Measurements from ENCODE around the gene ANAPC7.
A peak's percentile ranks its signal among the peaks of the same experiment; 100 is the strongest.
"Not testable (repeated sequence)": the region's sequence is repeated elsewhere in the genome, so short reads cannot be mapped to it uniquely, and the experiment has no call there.

Gene ANAPC7

GRCh38 chr12:110373425-110373824 is 30.1 kb downstream of the ANAPC7 start:
- no peak for DNase-seq

- no peak for DNase-seq
Measured at GRCh38 chr12:110373025-110373424, 30.5 kb downstream of the ANAPC7 start.

- DNase-seq: no peak
Measured at GRCh38 chr12:110372056-110372425, 31.5 kb downstream of the ANAPC7 start.

- DNase-seq: no peak
Measured at GRCh38 chr12:110371408-110372055, 32.0 kb downstream of the ANAPC7 start.

- no peak for DNase-seq
Measured at GRCh38 chr12:110370732-110371231, 32.7 kb downstream of the ANAPC7 start.

- no peak for DNase-seq
Measured at GRCh38 chr12:110369992-110370391, 33.5 kb downstream of the ANAPC7 start.

GRCh38 chr12:110367181-110367864 is 36.2 kb downstream of the ANAPC7 start:
- DNase-seq: no peak

GRCh38 chr12:110366321-110367142 is 37.0 kb downstream of the ANAPC7 start:
- DNase-seq: no peak

- no peak for DNase-seq
Measured at GRCh38 chr12:110365489-110366320, 37.8 kb downstream of the ANAPC7 start.

- DNase-seq: no peak
Measured at GRCh38 chr12:110361216-110361615, 42.3 kb downstream of the ANAPC7 start.

- DNase-seq: not testable (repeated sequence)
Measured at GRCh38 chr12:110358384-110359097, 45.0 kb downstream of the ANAPC7 start.

- peak; percentile 23 for DNase-seq
Measured at GRCh38 chr12:110355073-110355472, 48.4 kb downstream of the ANAPC7 start.

- no peak for DNase-seq
Measured at GRCh38 chr12:110354172-110354780, 49.2 kb downstream of the ANAPC7 start.

- DNase-seq: no peak
Measured at GRCh38 chr12:110353211-110353965, 50.1 kb downstream of the ANAPC7 start.

GRCh38 chr12:110352401-110352800 is 51.1 kb downstream of the ANAPC7 start:
- DNase-seq: no peak

- DNase-seq: no peak
Measured at GRCh38 chr12:110351119-110351518, 52.4 kb downstream of the ANAPC7 start.

- DNase-seq: peak; percentile 35
Measured at GRCh38 chr12:110349514-110350151, 53.9 kb downstream of the ANAPC7 start.

GRCh38 chr12:110349096-110349495 is 54.4 kb downstream of the ANAPC7 start:
- no peak for DNase-seq

GRCh38 chr12:110348431-110349059 is 55.0 kb downstream of the ANAPC7 start:
- DNase-seq: no peak

- DNase-seq: no peak
Measured at GRCh38 chr12:110347767-110348166, 55.7 kb downstream of the ANAPC7 start.
